GM21723 (cell line): ENCODE results near the gene CYTH3.
"Not testable (repeated sequence)": the region's sequence is repeated elsewhere in the genome, so short reads cannot be mapped to it uniquely, and the experiment has no call there.

Experiments used
- ATAC-seq: cut with Tn5 transposase; IDR thresholded peaks from one replicate; pipeline ENCODE4 v1.9.1; 2021; ENCODE audit warnings: mild to moderate bottlenecking, moderate library complexity; ENCODE audit not compliant: unreplicated experiment

CYTH3 gene

DNA sequence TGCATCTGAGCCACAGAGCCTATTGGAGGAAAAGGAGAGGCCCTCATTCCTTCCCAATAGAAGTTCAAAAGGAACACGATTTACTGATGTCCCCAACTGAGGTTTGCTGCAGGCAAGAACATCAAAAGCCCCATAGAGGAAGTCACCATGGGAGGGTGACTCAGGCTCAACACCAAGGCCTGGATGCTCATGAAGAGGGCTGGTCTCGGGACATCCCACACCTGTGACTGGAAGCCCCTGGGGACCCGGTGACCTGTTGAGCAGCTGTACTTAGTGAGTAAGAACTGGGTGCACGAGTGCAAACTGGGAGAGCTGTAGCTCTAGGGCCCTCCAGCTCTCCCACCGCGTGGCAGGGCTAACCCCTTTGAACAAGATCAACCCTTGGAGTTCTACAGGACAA is 38.0 kb downstream of the CYTH3 start:
- ATAC-seq: no peak

DNA sequence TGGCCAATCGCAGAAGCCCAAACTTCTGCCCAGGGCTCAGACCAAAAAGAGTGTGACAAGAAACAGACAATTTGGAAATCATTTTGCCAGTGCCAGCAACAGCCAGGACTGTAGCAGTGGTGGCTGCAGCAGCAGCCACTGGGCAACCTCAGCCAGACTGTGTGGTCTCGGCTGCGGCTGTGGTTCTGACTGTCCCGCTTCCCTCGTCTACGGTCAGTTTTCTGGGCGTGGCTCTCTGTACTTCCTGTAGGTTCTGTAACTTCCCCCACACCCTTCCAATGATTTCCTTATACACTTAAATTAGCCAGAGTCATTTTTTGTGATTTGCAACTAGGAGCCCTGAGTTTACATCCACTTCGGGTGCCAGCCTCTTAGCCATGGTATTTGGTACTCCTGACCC is 39.9 kb downstream of the CYTH3 start:
- no peak for ATAC-seq

DNA sequence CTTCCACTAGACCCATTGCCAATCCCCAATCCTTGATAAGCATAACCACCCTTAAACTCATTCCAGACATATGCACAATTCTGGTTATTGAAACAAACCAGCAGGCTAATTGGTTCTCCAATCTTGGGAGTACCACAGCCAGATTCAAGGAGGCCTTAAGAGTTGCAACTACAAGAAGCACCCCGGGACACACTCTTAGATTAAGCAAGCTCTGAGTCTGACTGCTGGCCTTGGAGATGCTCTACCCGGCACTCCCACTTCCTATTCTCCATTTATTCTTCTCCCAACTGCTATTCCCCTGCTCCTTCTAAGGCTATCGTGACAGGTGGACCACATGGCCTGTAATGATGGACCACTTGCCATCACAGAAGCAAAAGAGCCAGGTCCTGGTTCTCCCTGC is 40.3 kb downstream of the CYTH3 start:
- ATAC-seq: no peak

DNA sequence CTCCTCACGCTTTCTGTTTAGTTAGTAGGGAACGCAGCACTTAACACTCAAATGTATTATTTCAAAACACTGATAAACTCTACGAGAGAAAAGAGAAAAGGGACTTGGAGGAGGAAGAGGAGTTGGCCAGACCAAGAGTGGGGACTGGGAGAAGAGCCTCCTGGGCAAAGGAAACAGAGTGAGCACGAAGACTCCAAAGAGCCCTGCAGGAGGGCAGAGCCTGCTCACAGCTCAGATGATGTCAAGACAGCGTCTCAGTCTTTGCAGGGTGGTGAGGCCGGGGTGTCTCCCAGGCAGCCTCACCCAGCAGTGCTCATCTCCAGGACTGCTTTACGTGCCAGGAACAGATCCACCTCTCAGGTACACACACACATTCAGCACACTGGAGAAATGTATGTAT is 41.2 kb downstream of the CYTH3 start:
- ATAC-seq: no peak

- not testable (repeated sequence) for ATAC-seq
Measured at GRCh38 chr7:6229284-6229683, 43.1 kb downstream of the CYTH3 start.

GRCh38 chr7:6228361-6229229 is 43.8 kb downstream of the CYTH3 start:
- ATAC-seq: peak; percentile 83

GRCh38 chr7:6227294-6227846 is 45.1 kb downstream of the CYTH3 start:
- ATAC-seq: no peak

DNA sequence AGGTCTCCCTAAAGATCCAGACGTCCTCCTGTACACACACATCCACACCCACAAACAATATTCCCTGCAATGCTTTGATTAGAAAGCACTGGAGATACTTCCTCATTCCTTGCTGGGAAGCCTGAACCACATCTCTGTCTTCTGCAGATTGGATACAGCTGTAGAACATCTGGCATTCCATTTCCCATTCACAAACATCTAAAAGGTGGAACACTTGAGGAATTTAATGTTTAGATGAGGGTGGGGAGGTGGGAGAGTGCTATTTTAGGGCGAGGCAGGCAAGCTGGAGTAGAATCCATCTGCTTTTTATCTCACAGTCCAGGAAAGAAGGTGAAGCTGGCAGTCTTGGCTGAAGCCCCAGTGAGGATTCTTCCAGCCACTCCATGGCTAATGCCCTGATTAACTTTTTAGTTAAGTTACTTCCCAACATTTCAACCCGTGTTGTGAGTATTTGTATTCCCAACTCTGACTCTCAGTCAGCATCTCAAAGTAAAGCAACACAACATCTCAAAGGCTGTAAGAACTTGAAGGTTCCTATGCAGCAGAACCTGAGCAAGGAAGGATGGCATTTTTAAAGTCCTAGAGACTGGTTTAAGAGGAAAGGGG is 46.1 kb downstream of the CYTH3 start:
- no peak for ATAC-seq

DNA sequence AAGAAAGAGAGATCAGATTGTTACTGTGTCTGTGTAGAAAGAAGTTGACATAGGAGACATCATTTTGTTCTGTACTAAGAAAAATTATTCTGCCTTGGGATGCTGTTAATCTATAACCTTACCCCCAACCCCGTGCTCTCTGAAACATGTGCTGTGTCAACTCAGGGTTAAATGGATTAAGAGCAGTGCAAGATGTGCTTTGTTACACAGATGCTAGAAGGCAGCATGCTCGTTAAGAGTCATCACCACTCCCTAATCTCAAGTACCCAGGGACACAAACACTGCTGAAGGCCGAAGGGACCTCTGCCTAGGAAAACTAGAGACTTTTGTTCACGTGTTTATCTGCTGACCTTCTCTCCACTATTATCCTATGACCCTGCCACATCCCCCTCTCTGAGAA is 49.0 kb downstream of the CYTH3 start:
- not testable (repeated sequence) for ATAC-seq

DNA sequence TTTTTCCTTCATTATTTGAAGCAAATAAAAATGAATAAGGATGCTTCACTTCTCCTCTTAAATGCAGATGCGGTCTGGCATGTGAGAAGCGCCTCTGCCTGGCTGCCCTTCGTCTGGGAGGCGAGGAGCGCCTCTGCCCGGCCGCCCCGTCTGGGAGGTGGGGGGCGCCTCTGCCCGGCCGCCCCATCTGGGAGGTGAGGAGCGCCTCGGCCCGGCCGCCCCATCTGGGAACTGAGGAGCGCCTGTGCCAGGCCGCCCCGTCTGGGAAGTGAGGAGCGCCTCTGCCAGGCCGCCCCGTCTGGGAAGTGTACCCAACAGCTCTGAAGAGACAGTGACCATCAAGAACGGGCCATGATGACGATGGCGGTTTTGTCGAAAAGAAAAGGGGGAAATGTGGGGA is 49.4 kb downstream of the CYTH3 start:
- ATAC-seq: not testable (repeated sequence)

DNA sequence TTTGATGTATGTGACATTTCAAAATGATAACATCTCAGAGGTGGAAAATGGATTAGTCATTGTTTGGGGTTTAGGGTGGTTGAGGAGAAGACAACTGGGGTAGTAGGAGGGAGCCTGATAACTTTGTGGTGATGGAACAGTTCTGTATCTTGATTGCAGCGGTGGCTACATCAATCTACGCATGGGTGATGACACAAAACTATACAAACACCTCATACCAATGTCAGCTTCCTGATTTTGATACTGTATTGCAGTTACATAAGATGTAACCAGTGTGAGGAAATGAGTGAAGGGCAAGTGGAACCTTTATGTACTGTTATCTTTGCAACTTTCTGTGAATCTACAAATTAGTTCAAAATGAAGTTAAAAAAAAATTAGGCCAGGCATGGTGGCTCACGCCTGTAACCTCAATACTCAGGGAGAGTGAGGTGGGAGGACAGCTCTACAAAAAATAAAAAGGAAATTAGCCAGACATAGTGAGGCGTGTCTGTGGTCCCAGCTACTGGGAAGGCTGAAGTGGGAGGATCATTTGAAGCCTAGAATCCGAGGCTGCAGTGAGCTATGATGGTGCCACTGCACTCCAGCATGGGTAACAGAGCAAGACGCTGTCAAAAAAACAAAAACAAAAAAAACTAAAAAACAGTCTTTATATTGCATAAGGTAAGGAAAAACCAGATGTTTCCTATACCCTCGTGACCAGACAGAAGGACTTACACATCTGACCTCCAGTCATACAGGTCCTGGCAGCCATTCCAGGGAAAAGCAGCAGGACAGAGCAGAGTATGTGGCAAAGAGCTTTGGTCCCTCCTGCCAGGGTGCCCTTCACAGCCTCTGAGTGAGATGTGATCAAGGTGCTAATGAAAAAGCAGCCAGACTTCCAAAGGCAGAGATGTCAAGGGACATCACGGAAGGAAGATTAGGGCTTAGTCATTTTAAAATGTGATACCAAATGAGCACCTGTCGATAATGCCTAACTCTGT is 50.8 kb downstream of the CYTH3 start:
- ATAC-seq: no peak

- no peak for ATAC-seq
Measured at GRCh38 chr7:6218329-6218728, 54.1 kb downstream of the CYTH3 start.

GRCh38 chr7:6212008-6212407 is 60.4 kb downstream of the CYTH3 start:
- no peak for ATAC-seq

DNA sequence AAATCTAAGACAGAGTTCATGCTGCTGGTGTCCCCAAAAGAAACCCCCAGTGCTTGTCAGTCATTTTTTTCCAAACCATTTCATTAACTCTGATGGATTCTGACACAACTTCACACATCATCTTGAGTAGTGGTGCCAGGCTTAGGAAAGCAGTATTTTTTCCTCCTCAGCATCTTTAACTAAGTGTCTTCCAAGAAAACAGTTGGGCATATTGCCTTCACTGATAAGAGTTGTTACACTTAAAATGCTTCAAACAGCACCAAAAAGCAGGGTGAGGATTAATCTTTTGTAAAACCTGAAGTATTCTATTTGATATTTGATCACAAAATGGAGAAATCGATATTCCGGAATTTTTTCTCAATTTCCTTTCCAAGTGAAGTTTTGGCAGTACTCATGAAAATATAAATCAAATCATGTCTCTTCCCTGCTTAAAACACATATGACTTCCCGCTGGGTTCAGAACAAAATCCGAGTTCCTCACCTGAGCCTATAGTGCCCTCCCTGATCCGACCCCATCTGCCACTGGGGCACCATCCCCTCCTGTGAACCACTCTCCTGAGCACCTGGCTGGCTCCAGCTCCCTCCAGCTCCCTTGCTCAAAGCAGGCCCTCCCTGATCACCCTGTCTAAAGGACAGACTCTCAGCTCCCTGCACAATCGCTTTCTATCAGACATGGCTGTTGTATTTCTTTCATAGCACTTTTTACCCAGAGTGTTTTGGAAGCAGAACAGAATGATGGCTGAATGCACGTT is 61.6 kb downstream of the CYTH3 start:
- no peak for ATAC-seq

GRCh38 chr7:6209340-6209739 is 63.1 kb downstream of the CYTH3 start:
- no peak for ATAC-seq

DNA sequence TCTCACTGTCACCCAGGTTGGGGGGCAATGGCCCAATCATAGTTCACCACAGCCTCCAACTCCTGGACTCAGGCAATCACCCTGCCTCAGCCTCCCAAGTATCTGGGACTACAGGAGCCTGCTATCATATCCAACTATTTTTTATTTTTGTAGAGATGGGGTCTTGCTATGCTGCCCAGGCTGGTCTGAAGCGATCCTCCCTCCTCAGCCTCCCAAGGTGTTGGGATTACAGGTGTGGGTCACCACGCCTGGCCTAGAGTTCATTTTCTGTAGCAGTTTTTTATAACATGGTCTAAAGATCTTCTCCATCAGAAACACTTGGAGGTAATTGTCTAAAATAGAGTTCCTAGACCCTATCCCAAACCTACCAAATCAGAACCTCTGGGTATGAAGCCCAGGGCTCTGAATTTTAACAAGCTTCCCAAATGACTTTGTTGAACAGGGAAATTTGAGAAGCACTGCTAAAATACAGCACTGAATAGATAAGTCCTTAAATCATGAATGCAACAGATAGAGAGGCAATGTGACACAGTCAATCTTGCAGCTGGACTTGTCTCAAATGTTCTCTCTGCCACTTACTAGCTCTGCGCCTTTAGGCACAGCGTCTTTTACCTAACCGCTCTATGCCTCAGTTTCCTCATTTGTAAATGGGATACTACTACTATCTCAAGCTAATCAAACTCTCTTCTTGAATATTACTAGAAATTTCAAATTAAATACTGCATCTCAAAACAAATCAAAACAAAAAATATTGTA is 63.7 kb downstream of the CYTH3 start:
- no peak for ATAC-seq

DNA sequence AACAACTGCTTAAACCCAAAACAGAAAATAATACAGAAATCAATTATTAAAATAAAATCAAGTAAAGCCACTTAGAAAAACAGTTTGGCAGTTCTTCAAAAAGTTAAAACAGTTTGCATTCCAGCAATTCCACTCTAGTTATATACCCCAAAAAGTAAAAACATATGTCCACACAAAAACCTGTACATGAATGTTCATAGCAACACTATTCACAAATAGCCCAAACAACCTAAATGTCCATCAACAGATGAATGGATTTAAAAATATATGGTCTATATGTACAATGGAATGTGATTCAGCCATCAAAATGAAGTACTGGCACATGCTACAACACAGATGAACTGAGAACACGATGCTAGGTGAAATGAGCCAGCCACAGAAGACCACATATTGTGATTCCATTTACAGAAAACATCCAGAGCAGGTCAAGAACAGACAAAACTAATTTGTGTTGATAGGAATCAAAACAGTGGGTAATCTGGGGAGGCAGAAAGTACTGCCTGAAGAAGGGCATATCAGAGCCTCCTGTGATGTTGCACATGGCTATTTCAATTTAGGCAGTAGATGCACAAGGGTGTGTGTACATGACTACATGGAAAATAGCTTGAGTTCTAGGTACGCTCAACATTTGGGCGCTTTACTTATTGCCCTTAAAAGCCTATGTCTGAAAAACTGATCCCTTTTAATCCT is 66.3 kb downstream of the CYTH3 start:
- ATAC-seq: no peak

- no peak for ATAC-seq
Measured at GRCh38 chr7:6203381-6203780, 69.0 kb downstream of the CYTH3 start.

DNA sequence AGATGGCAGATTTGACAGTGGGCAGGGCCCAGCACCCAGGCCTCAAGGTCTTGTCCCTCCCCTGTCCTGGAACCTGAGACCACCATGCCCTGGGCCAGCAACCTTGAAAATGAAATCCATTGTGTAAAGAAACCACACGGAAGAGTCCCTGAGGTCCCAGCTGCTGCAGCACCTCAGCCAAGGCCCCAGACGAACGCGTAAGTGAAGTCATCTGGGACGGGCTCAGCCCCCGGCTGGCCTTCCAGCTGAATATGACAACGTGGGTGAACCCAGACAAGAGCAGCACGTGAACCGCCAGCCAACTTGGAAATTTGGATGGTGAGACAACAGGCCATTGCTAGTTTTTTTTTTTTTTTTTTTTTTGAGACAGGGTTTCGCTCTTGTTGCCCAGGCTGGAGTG is 70.3 kb downstream of the CYTH3 start:
- ATAC-seq: no peak
